Stimulated activated CD4-positive, alpha-beta T cell treated with anti-CD3 and anti-CD28 coated beads, Interleukin-12 subunit alpha, Interleukin-12 subunit beta, amount 100 ng/mL, for 48 hours (primary cell): ENCODE data around the gene JDP2.

Source experiments
- DNase-seq, 3 donors: peaks; one replicate each; pipeline ENCODE4 v3.0.0-alpha.2; 2020; ENCODE audit warnings: low read depth in 2 of 3, low spot score in 1 of 3

JDP2 gene

GRCh38 chr14:75409316-75410205 is 18.3 kb upstream of the JDP2 start:
- DNase-seq: no peak

GRCh38 chr14:75411214-75411540 is 16.6 kb upstream of the JDP2 start:
- no peak for DNase-seq

DNA sequence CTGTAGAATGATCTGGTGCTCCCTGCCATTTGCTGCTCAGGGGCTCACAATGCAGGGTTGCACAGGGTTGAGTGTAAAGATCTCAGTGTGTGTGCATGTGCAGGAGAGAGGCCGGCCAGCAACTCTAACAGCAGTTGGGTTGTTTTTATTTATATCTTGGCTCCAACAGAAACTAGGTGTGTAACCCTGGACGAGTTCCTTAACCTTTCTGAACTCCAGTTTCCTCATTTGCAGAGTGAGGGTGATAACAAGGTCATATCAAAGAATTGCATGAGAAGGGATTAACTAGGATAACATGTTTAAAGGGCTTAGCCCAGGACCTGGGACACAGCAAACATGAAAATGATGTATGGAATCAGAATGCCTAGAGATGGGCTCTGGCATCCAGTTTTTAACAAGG is 14.8 kb upstream of the JDP2 start:
- DNase-seq: no peak

- no peak for DNase-seq
Observed at GRCh38 chr14:75417674-75418073, 10.1 kb upstream of the JDP2 start.

DNA sequence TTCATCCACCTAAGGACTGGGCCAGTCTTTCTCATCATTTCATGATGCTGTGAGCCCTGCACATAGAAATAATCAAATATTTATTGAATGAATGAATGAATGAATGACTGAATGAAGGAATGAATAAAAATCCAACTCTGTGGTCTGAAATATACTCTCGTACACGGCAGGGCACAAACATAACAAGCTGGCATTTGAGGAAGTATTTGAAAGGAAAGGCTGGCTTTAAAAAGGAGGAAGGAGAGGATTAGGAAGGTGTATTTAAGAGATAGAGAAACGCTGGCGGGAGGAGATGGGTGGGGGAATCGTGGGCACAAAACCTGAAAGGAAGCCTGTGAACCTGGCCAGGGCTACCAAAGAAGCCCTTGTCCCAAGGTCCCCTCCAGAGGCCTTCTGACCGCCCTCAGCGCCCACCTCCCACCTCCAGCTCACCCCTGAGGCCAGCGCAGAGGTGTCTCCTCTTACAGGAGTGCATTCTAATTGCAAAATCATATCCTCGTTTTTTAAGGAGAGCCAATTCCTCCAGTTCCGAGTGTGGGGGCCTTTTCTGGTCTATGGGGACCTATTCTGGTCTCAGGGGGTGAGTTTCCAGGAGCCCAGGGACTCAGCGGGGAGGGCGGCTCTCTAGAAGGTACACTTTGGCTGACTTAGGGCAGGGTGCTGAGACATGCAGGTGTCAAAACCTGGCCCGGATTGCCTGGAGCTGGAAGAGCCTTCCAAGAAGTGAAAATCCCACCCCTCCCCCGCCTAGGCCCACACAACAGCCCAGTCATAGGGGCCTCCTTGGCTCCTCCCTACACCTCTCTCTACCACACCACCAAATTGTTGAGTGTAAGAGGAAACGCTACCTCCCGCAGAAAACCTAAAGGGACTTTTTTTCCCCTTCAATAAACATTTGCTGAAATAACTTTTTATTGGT is 8.7 kb upstream of the JDP2 start:
- DNase-seq: peak; percentile 37 to 49 (median 43)

DNA sequence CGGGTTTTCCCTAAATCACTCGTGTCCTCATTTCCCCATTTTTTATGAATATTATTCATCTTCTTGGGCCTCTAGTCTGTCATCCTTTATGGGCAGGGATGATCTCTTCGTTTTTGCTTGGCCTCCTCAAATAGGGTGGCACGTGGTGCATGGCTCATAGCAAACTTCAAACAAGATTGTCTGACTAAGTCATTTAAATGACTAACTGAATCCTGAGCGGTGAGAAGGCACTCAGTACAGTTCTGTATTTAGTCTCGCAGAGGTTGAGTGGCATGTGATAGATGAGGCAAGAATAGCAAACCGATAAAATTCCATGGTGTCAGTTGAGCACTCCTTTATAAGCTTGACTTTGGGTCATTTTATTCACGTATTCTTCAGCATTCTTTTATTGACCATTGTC is 5.7 kb upstream of the JDP2 start:
- DNase-seq: no peak

DNA sequence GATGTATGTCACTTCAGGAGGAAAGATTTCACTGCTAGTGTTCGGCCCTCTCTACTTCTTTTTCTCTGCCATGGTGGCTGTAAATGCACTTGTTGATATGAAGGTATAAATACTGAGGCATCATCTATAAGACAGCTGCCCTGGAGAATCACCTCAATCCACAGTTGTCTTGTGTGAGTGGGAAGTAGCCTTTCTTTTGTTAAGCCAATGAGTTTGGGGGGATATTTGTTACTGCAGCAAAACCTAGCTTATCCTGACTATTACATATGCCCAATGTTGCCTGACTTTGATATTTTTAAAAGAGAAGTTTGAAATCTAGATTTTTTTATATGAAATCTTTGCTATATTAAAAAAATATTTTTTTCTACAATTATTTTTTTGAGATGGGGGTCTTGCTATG is 3.3 kb upstream of the JDP2 start:
- DNase-seq: no peak

DNA sequence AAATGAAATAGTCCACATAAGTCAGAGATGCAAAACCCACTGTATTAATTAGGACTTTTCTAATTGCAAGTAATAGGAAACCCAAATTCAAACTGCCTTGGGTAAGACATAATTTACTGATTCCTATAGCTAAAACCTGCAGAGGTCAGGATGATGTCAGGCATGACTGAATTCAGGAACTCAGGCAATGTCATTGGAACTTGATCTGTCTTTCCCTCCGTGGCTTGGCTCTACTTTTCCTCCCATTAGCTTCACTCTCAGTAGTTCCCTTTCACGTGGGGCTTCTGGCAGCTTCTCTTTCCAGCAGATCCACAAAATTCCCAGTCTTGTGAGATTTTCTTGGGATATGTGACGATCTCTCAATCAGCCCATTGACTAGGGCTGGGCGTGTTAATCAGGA is 2.4 kb upstream of the JDP2 start:
- DNase-seq: no peak

GRCh38 chr14:75426332-75427125 is 1.3 kb upstream of the JDP2 start:
- no peak for DNase-seq

GRCh38 chr14:75427126-75427481 is 718 bp upstream of the JDP2 start:
- no peak for DNase-seq

GRCh38 chr14:75428230-75429104 is 645 bp downstream of the JDP2 start:
- DNase-seq: peak in 1 of 3 donors; percentile 7

DNA sequence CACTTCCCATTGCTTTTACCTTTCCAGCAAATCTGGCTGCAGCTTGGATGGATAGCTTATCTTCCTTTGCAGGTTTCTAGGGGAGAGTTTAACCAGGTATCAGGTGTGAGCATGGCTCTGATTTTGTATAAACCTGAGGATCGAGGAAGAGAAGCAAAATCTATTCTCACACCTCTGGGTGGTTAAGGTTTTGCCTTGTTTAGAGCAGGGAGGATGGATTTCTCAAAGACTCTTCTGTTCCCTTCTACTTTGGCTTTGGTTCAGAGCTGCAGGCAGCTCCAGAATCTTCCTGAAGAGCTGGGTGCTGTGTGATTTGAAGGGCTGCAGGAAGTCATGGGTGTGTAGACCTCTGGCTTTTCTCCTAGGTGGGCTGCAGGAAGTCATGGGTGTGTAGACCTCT is 1.7 kb downstream of the JDP2 start:
- DNase-seq: no peak

- DNase-seq: no peak
Observed at GRCh38 chr14:75430116-75430515, 2.3 kb downstream of the JDP2 start.

GRCh38 chr14:75430526-75430925 is 2.7 kb downstream of the JDP2 start:
- no peak for DNase-seq

- no peak for DNase-seq
Observed at GRCh38 chr14:75430976-75431375, 3.2 kb downstream of the JDP2 start.

- no peak for DNase-seq
Observed at GRCh38 chr14:75431827-75432226, 4.0 kb downstream of the JDP2 start.

GRCh38 chr14:75432411-75432810 is 4.6 kb downstream of the JDP2 start:
- DNase-seq: no peak

- DNase-seq: no peak
Observed at GRCh38 chr14:75433631-75434071, 5.8 kb downstream of the JDP2 start.

DNA sequence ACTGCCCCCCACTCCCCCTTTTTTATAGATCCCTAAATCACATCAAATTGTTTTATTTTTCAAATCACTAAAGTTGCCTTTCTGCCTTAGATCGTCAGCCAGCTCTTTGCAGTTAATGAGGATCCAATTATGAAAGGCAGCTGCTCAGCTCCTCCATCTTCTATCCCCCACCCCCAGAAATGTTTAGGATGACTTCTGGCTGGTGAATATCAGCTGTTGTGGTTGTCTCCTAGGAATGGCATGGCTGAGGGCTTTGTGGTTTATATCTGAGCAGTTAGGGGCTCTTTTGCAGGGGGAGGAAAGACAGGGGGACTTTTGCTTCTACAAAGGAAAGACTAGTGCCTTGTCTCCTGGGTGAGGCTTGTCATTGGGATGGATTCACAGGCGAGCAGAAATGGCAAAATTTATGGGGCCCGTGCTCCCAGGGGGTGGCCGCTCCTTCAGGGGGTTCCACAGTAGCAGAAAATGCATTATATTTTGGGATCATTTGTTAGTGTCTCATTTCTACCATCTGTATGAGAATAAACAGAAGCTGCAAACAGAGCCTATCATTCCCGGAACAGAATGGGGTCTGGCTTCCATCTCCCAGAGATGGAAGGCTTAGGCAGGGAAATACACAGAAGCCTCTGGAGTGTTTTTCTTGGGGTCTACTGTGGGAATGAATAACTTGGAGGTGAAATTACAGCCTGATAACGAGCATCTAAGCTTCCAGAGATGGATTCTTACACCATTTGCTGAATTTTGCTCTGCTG is 6.5 kb downstream of the JDP2 start:
- DNase-seq: no peak

- DNase-seq: no peak
Observed at GRCh38 chr14:75434890-75435248, 7.0 kb downstream of the JDP2 start.
